ENCODE measurements around the gene CYP46A1.

The CYP46A1 gene

DNA sequence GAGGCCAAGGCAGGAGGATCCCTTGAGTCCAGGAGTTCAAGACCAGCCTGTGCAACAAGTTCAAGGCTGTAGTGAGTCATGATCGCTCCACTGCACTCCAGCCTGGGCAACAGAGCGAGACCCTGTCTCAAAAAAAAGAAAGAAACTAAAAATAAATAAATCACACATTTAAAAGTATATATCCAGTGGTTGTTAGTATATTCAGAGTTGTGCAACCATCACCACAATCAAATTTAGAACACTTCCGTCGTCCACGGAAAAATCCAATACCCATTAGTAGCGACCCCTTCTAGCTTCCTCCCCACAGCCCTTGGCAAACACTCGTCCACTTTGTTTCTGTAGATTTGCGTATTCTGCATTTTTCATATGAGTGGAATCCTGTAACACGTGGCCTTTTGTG lies 64.4 kb downstream of the CYP46A1 start:
- no peak overlapping the region for H3K4me3 ChIP-seq (ENCODE audit: low read depth, low read length)
- CTCF ChIA-PET, result interaction anchor here (1.2 to 1.3 kb wide), 2 partner anchors 9 to 18 kb away, joined by 4 to 5 read pairs; no protein-coding TSS in a partner anchor
- DNase-seq (ENCODE audit: low read depth, low spot score), result no peak
- TF ChIP-seq, protein P1, sequence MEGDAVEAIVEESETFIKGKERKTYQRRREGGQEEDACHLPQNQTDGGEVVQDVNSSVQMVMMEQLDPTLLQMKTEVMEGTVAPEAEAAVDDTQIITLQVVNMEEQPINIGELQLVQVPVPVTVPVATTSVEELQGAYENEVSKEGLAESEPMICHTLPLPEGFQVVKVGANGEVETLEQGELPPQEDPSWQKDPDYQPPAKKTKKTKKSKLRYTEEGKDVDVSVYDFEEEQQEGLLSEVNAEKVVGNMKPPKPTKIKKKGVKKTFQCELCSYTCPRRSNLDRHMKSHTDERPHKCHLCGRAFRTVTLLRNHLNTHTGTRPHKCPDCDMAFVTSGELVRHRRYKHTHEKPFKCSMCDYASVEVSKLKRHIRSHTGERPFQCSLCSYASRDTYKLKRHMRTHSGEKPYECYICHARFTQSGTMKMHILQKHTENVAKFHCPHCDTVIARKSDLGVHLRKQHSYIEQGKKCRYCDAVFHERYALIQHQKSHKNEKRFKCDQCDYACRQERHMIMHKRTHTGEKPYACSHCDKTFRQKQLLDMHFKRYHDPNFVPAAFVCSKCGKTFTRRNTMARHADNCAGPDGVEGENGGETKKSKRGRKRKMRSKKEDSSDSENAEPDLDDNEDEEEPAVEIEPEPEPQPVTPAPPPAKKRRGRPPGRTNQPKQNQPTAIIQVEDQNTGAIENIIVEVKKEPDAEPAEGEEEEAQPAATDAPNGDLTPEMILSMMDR (IDR thresholded peaks at IDR 0.05; ENCODE audit: insufficient read depth, low read length, missing control alignments), result no peak
- POLR2A ChIA-PET, result no interaction called here

DNA sequence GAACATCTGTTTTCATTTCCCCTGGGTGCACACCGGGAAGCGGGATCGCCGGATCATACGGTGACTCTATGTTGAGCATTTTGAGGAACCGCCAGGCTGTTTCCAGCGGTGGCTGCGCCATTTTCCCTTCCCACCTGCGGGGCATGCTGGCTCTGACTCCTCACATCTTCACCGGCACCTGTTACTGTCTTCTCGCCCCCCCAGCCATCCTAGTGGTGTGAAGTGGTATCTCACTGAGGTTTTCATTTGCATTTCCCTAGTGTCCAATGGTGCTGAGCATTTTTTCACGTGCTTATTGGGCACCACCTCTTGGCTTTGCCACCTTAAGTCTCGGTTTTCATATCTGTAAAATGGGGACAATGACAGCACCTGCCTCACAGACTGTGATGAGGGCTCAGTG lies 65.0 kb downstream of the CYP46A1 start:
- POLR2A ChIA-PET, result no interaction called here
- TF ChIP-seq, protein P1 (IDR thresholded peaks at IDR 0.05; ENCODE audit: insufficient read depth, low read length, missing control alignments), result peak; percentile 17
- CTCF ChIA-PET, result interaction anchor here (1.3 kb wide), 1 partner anchor 19 kb away, joined by 5 read pairs; no protein-coding TSS in a partner anchor
- no peak for DNase-seq (ENCODE audit: low read depth, low spot score)
- H3K4me3 ChIP-seq (ENCODE audit: low read depth, low read length), result no peak overlapping the region

DNA sequence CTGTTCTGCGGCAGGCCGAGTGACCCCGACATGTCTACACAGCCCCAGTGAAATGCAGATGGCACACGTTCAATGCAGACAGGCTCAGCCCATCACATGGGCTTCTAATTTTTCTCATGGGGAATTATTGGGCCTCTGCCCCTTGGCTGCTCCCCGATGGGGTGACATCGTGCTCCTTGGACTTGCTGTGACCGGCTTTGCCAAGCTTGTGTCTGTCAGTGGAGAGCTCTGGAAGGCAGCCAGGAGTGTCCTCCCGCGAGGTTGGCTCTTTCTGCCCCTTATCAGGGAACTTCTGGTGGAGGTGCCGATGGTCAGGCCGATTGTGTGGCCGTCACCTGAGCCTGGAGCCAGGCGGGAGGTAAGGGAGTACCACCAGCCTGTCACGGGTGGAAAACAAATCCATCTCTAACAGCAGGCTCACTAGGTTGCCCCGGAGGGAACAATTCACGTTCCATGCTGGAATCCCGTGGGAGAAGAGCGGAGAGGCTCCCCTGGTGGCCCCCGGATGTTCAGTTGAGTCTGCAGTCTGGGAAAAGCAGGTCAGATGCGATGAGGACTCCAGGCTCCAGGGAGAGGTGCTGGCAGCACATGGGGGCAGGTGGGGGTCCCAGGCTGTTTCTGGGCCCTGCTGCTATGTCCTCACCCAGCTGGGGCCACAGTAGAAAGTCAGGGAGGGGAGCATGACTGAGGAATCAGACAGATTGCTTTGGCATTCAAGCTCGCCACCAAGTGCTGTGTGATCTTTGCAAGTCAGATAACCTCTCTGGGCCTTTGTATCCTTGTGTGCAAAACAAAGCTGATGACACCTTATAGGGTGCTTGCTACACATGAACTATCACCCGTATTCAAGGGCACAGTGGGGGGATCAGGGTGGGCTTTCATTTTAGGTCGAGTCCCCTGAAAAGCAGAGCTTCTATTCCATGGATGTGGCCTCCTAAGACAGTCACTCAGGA lies 65.9 kb downstream of the CYP46A1 start:
- TF ChIP-seq, protein P1 (IDR thresholded peaks at IDR 0.05; ENCODE audit: insufficient read depth, low read length, missing control alignments), result no peak
- no peak overlapping the region for H3K4me3 ChIP-seq (ENCODE audit: low read depth, low read length)
- ChIA-PET CTCF (interaction anchor here (1.3 to 2.8 kb wide), 3 partner anchors 20 to 136 kb away, joined by 5 to 13 read pairs (median 9); no protein-coding TSS in a partner anchor), POLR2A (no interaction called here)
- no peak for DNase-seq (ENCODE audit: low read depth, low spot score)

DNA sequence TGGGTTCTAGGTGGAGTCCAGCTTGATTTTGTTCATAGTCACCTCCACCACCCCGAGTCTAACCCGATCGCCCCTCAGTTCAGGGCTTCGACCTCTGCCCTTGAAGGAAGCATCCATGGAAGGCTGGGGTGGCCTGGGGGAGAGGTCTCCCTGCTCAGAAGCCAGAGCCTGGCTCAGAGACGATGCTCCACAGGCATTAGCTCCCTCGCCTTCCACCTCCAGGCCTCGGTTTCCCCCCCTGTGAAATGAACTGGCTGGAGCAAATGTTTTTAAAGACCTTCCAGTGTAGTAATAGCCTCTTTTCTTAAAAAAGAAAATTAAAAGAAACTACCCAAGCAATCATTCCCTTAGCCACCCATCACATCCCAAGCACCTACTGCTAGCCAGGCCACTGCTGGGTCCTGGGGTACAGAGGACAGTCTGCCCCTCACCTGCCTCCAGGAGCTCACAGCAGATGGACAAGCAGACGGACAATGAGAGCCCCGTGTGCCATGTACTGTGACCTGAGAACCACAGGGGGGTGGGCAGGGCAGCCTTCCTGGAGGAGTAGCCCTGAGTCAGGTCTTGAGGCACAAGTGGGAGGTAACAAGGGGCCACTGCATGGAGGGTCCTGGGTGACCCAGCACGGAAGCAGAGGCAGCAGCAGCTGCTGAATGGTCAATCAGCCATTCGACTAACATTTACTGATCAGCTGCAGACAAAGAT lies 66.8 kb downstream of the CYP46A1 start:
- no peak for DNase-seq (ENCODE audit: low read depth, low spot score)
- TF ChIP-seq, protein P1 (IDR thresholded peaks at IDR 0.05; ENCODE audit: insufficient read depth, low read length, missing control alignments), result no peak
- ChIA-PET CTCF (interaction anchor here (1.7 to 2.8 kb wide), 3 partner anchors 8 to 135 kb away, joined by 4 to 13 read pairs (median 9); no protein-coding TSS in a partner anchor), POLR2A (no interaction called here)
- no peak overlapping the region for H3K4me3 ChIP-seq (ENCODE audit: low read depth, low read length)

DNA sequence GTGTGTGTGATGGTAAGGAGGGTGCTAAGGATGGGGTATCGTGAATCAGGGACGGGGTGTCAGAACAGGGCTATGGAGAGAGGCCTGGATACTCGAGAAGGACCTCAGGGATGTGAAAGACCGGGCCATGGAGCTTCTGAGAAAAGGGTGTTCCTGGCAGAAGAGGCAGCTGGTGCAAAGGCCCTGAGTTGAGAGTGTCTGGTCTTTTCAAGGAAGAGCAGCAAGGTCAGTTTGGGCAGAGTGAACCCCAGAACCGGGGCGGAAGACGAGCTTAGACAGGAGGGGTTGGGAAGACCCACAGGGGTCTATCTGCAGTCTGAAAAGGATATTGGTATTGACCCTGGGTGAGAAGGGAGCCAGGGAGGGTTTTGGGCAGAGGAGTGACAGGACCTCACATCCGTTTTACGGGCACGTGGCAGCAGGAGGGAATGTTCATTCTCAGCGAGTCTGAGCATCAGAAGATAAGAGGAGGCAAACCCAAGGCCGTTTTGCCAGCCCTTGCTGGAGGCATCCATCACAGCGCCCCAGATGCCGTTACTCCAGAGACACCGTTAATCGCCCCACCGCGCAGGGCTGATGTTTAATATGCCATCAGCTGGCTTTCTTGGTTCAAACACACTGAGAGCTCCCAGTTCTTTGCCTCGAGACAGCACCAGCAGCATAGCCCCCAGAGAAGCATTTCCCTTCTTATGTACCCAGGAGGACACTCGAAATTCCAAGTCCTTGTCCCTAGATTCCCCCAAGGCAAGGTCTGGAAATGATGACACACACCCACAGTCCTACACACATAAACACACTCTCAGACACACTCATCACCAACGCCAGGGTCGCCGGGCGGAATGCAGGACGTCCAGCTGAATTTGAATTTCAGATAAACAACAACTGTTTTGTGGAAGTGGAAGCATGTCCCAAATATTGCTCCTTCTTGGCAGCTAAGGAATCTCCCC lies 67.7 kb downstream of the CYP46A1 start:
- H3K4me3 ChIP-seq (ENCODE audit: low read depth, low read length), result no peak overlapping the region
- TF ChIP-seq, protein P1 (IDR thresholded peaks at IDR 0.05; ENCODE audit: insufficient read depth, low read length, missing control alignments), result no peak
- ChIA-PET POLR2A (no interaction called here), CTCF (interaction anchor here (1.2 to 2.8 kb wide), 4 partner anchors 8 to 134 kb away, joined by 4 to 13 read pairs (median 8); partner anchors contain the start of gene EML1)
- no peak for DNase-seq (ENCODE audit: low read depth, low spot score)

All from AG04449 (cell line).